H1 (cell line): ENCODE measurements around the gene KLHDC10. TPM values are rescaled to one million over a fixed set of nuclear protein-coding genes. Genes with fewer than 3 reads are reported as not detected.

Experiments
- CTCF ChIA-PET: fragments of 300-600 bp; sonication (Branson Sonifier 250); formaldehyde crosslinking; loops from one replicate; lab custom pipeline; 2021; ENCODE audit not compliant: partially characterized antibody; lab: Charles Lee
- POLR2A ChIA-PET: fragments of 300-600 bp; sonication (Branson Sonifier 250); formaldehyde crosslinking; loops from one replicate; lab custom pipeline; 2021; ENCODE audit warnings: inconsistent platforms; ENCODE audit not compliant: partially characterized antibody; lab: Charles Lee
- DNase-seq, 2 experiments: peaks; one replicate each; pipeline versions ENCODE4 v3.0.0 to v3.0.0-alpha.2; 2010 to 2022; ENCODE audit warnings: low spot score in 2 of 2, low read depth in 1 of 2, mixed read lengths in 1 of 2
- FAIRE-seq: peaks from 2 replicates; lab custom pipeline; 2011; peaks lifted over from hg19 to GRCh38; lab: Jason Lieb, UNC
- H2AFZ ChIP-seq: 2 replicates; pipeline ENCODE4 v1.8.1; 2012; ENCODE audit warnings: low read length, inconsistent platforms
- H2AK5ac ChIP-seq: 2 replicates; pipeline ENCODE4 v1.6.1; 2013; ENCODE audit warnings: low read depth, low read length
- H2BK120ac ChIP-seq: replicated peaks from 2 replicates; pipeline ENCODE3; 2013; ENCODE audit warnings: low read depth, low read length, inconsistent platforms
- H2BK12ac ChIP-seq: 2 replicates; pipeline ENCODE4 v1.6.1; 2013; ENCODE audit warnings: low read depth, low read length
- H2BK15ac ChIP-seq: 2 replicates; pipeline ENCODE4 v1.6.1; 2013; ENCODE audit warnings: low read length
- H2BK20ac ChIP-seq: 2 replicates; pipeline ENCODE4 v1.6.1; 2013; ENCODE audit warnings: low read length
- H2BK5ac ChIP-seq: 2 replicates; pipeline ENCODE4 v1.6.1; 2013; ENCODE audit warnings: low read depth, low read length
- H3K14ac ChIP-seq: 2 replicates; pipeline ENCODE4 v1.6.1; 2013; ENCODE audit warnings: inconsistent platforms; ENCODE audit not compliant: insufficient read length
- H3K18ac ChIP-seq: 2 replicates; pipeline ENCODE4 v1.6.1; 2013; ENCODE audit warnings: low read length; ENCODE audit errors: extremely low read depth
- H3K23ac ChIP-seq: 2 replicates; pipeline ENCODE4 v1.6.1; 2013; ENCODE audit warnings: inconsistent platforms; ENCODE audit not compliant: insufficient read length
- H3K23me2 ChIP-seq: 2 replicates; pipeline ENCODE4 v1.6.1; 2013; ENCODE audit warnings: low read depth, low read length
- H3K27ac ChIP-seq: 2 replicates; pipeline ENCODE4 v1.6.1; 2011; ENCODE audit warnings: low read depth, low read length, inconsistent platforms
- H3K27me3 ChIP-seq, 4 experiments: replicated peaks in 1 of 4; 1 replicate in 1 of 4; 2 replicates in 3 of 4; pipeline versions ENCODE4 v1.6.1 to v1.8.1; 2011 to 2013; ENCODE audit warnings: low read length in 3 of 4, mild to moderate bottlenecking in 3 of 4, inconsistent platforms in 2 of 4, mixed read lengths in 2 of 4, moderate library complexity in 1 of 4; ENCODE audit not compliant: control insufficient read depth in 3 of 4, insufficient read depth in 3 of 4; ENCODE audit errors: extremely low read depth in 1 of 4
- H3K36me3 ChIP-seq, 4 experiments: 2 replicates each; pipeline versions ENCODE4 v1.6.1 to v1.8.1; 2011 to 2013; ENCODE audit warnings: mild to moderate bottlenecking in 4 of 4, low read length in 3 of 4, moderate library complexity in 2 of 4, control low read depth in 1 of 4, inconsistent platforms in 1 of 4; ENCODE audit not compliant: insufficient read depth in 4 of 4, control insufficient read depth in 2 of 4
- H3K4ac ChIP-seq: replicated peaks from 2 replicates; pipeline ENCODE3; 2013; ENCODE audit warnings: low read length, low read depth, mixed read lengths, inconsistent platforms; ENCODE audit not compliant: insufficient read length
- H3K4me1 ChIP-seq, 4 experiments: replicated peaks in 1 of 4; 1 replicate in 1 of 4; 2 replicates in 3 of 4; pipeline versions ENCODE4 v1.6.1 to v1.8.1; 2011 to 2013; ENCODE audit warnings: low read length in 3 of 4, inconsistent platforms in 2 of 4, mixed read lengths in 1 of 4; ENCODE audit not compliant: insufficient read depth in 4 of 4, control insufficient read depth in 3 of 4
- H3K4me2 ChIP-seq, 2 experiments: 2 replicates each; pipeline versions ENCODE4 v1.6.1 to v1.8.1; 2011 to 2013; ENCODE audit warnings: low read depth in 2 of 2, low read length in 2 of 2, control low read depth in 1 of 2, inconsistent platforms in 1 of 2, mild to moderate bottlenecking in 1 of 2; ENCODE audit not compliant: insufficient read depth in 1 of 2
- H3K4me3 ChIP-seq, 4 experiments: fragments of 200-600, 300-600 bp in 1 of 4; sonication (generic), shearing (Covaris generic), sonication (Bioruptor Twin) in 1 of 4; 2 replicates each; pipeline versions ENCODE4 v1.5.1 to v1.8.1; 2011 to 2016; ENCODE audit warnings: low read length in 4 of 4, low read depth in 3 of 4, control low read depth in 2 of 4, inconsistent platforms in 2 of 4, mild to moderate bottlenecking in 2 of 4, mixed read lengths in 1 of 4, moderate library complexity in 1 of 4; ENCODE audit not compliant: insufficient read depth in 2 of 4; ENCODE audit errors: extremely low read depth in 1 of 4
- H3K56ac ChIP-seq: replicated peaks from 2 replicates; pipeline ENCODE3; 2013; ENCODE audit warnings: low read depth, mild to moderate bottlenecking, mixed read lengths, low read length, inconsistent platforms; ENCODE audit not compliant: insufficient read length
- H3K79me1 ChIP-seq: 2 replicates; pipeline ENCODE4 v1.6.1; 2013; ENCODE audit warnings: low read depth, low read length, control low read depth
- H3K79me2 ChIP-seq, 2 experiments: 2 replicates each; pipeline versions ENCODE4 v1.6.1 to v1.8.1; 2012 to 2013; ENCODE audit warnings: low read length in 2 of 2, mild to moderate bottlenecking in 2 of 2, inconsistent platforms in 1 of 2; ENCODE audit not compliant: insufficient read depth in 2 of 2, control insufficient read depth in 1 of 2
- H3K9ac ChIP-seq, 4 experiments: replicated peaks in 1 of 4; 1 replicate in 1 of 4; 2 replicates in 3 of 4; pipeline versions ENCODE4 v1.6.1 to v1.8.1; 2011 to 2013; ENCODE audit warnings: low read depth in 3 of 4, low read length in 3 of 4, control low read depth in 2 of 4, mild to moderate bottlenecking in 2 of 4, moderate library complexity in 2 of 4, inconsistent platforms in 1 of 4; ENCODE audit errors: extremely low read depth in 1 of 4
- H3K9me3 ChIP-seq, 2 experiments: 2 replicates each; pipeline versions ENCODE4 v1.6.1 to v1.8.1; 2012 to 2013; ENCODE audit warnings: mild to moderate bottlenecking in 2 of 2, moderate library complexity in 2 of 2, control low read depth in 1 of 2, inconsistent platforms in 1 of 2, low read depth in 1 of 2, low read length in 1 of 2, mixed read lengths in 1 of 2; ENCODE audit not compliant: insufficient read depth in 2 of 2
- H4K20me1 ChIP-seq, 2 experiments: replicated peaks in 1 of 2; 2 replicates each; pipeline versions ENCODE3 to v1.8.1; 2011 to 2013; ENCODE audit warnings: inconsistent platforms in 2 of 2, low read length in 2 of 2, mild to moderate bottlenecking in 1 of 2; ENCODE audit not compliant: insufficient read depth in 2 of 2, control insufficient read depth in 1 of 2
- H4K5ac ChIP-seq: 2 replicates; pipeline ENCODE4 v1.6.1; 2013; ENCODE audit warnings: low read length, low read depth, mixed read lengths, inconsistent platforms; ENCODE audit not compliant: insufficient read length
- H4K8ac ChIP-seq: 2 replicates; pipeline ENCODE4 v1.8.0; 2013; ENCODE audit warnings: mild to moderate bottlenecking, moderate library complexity, low read length, inconsistent platforms; ENCODE audit not compliant: insufficient read depth; ENCODE audit errors: extremely low read depth
- H4K91ac ChIP-seq: replicated peaks from 2 replicates; pipeline ENCODE3; 2013; ENCODE audit warnings: low read length, mixed read lengths, inconsistent platforms; ENCODE audit not compliant: insufficient read length
- EZH2 ChIP-seq: fragments of 200-600 bp; sonication (generic); IDR thresholded peaks from 2 replicates; pipeline ENCODE4 v1.7.1; 2012; ENCODE audit warnings: low read depth, mild to moderate bottlenecking, moderate library complexity, low read length, inconsistent platforms; ENCODE audit not compliant: severe bottlenecking
- TEAD4 ChIP-seq: IDR thresholded peaks from 2 replicates; pipeline ENCODE4 v1.6.1; 2012; ENCODE audit warnings: low read depth, low read length, inconsistent platforms, mixed read lengths
- WGBS, 2 experiments: shearing (Covaris generic) in 1 of 2; methylation state at CpG; one replicate each; pipeline versions ENCODE4 v1.1.6 to v1.1.7; 2013 to 2015; ENCODE audit warnings: low lambda C conversion rate in 2 of 2, mixed read lengths in 2 of 2, inconsistent platforms in 1 of 2, low coverage in 1 of 2, missing lambda C conversion rate in 1 of 2; ENCODE audit not compliant: insufficient replicate concordance in 2 of 2, insufficient coverage in 1 of 2, insufficient read length in 1 of 2; ENCODE audit errors: extremely low coverage in 1 of 2, missing lambda C conversion rate in 1 of 2; 5-methylcytosine and 5-hydroxymethylcytosine counted together
- polyA plus RNA-seq, 7 experiments: library from polyadenylated mRNA; depleted of rRNA in 3 of 7; stranded (reverse) in 5 of 7; unstranded in 2 of 7; fragments of >200 nt in 5 of 7; fragments of 200-250 nt in 2 of 7; gene quantifications; 1 replicate in 5 of 7; 2 replicates in 1 of 7; 4 replicates in 1 of 7; pipeline versions ENCODE4 v1.2.1 to v1.2.3, GENCODE V29; 2011 to 2013; ENCODE audit warnings: missing spikeins in 2 of 7, mixed read lengths in 2 of 7
- total RNA-seq: library from RNA; stranded (reverse); fragmentation: NEBNext Ultra II Directional; extraction: Animal tissue kit (Norgen Biotek cat#: 25700); gene quantifications from 2 replicates; pipeline ENCODE4 v1.2.1, GENCODE V29; 2021

KLHDC10 gene
- total and polyA plus RNA-seq, 2 of the 8 experiments (the other 6 are each of a cell fraction or from before 2014, with no cell fraction given) = 6.6 to 14.5 TPM

DNA sequence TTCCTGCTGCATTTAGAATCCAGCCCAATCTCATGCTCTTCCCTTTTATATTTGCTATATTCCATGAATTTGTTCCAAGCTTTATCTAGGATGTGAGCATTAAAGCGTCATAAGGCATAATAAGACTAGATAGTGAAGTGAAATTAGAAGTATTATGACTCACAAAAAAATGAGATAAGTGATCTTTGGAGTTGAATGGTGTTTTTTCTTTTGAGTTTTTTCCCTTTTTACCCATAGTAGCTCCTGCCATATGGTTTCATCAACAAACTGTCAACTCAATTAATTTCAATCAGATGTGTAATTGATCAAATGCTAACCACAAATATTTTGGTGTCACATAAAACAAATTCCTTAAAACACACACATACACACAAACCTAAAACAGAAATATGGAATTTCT lies 17.0 kb downstream of the KLHDC10 start:
- no peak overlapping the region for H3K4me3 ChIP-seq
- H2AK5ac ChIP-seq = no peak overlapping the region
- H2AFZ ChIP-seq = no peak overlapping the region
- TF ChIP-seq EZH2 (no peak), TEAD4 (no peak)
- TF ChIP-seq, all 59 proteins: peak for 0
- H3K23me2 ChIP-seq = no peaks in the 10 kb centered on the region
- H3K23ac ChIP-seq = no peak overlapping the region
- H3K79me1 ChIP-seq = no peaks in the 10 kb centered on the region
- no peaks in the 10 kb centered on the region for H3K9me3 ChIP-seq
- no peak overlapping the region for H3K18ac ChIP-seq
- H4K91ac ChIP-seq = no peak overlapping the region
- H3K36me3 ChIP-seq = no peaks in the 10 kb centered on the region
- POLR2A ChIA-PET = interaction anchor here (1.1 kb wide), 2 partner anchors 9 to 17 kb away, joined by 3 to 4 read pairs; partner anchors contain the start of gene KLHDC10
- WGBS, 2 experiments = 90% methylated on average over 1 of the region's 1 CpG; no CpG with 5 or more reads in 1 of the 2 experiments
- H2BK12ac ChIP-seq = no peak overlapping the region
- H2BK20ac ChIP-seq = no peak overlapping the region
- H3K4me1 ChIP-seq = no peaks in the 10 kb centered on the region
- peaks cover 0 to 26% of the 10 kb centered on the region in 2 experiments; a peak in 2 of 4 replicates for H3K79me2 ChIP-seq
- DNase-seq (no peak), FAIRE-seq (no peak)
- H3K27ac ChIP-seq = no peak overlapping the region
- no peak overlapping the region for H2BK5ac ChIP-seq
- H2BK120ac ChIP-seq = no peak overlapping the region
- no peak overlapping the region for H3K4ac ChIP-seq
- no peak overlapping the region for H3K56ac ChIP-seq
- no peak overlapping the region for H2BK15ac ChIP-seq
- H3K14ac ChIP-seq = no peak overlapping the region
- H3K27me3 ChIP-seq = no peaks in the 10 kb centered on the region
- no peak overlapping the region for H4K8ac ChIP-seq
- no peak overlapping the region for H3K9ac ChIP-seq
- H4K20me1 ChIP-seq = peaks cover 2 to 6% of the 10 kb centered on the region in 2 experiments
- CTCF ChIA-PET = interaction anchor here (0.6 to 1.5 kb wide), 2 partner anchors 9 to 15 kb away, joined by 3 to 7 read pairs; no protein-coding TSS in a partner anchor
- H3K4me2 ChIP-seq = no peak overlapping the region
- H4K5ac ChIP-seq = no peak overlapping the region
